PC-3 (cell line): ENCODE data around the gene GMPR. TPM values are rescaled to one million over a fixed set of nuclear protein-coding genes. Genes with fewer than 3 reads are reported as not detected.

Experiments
- ATAC-seq: fragments of 200-7000 bp; cut with Tn5 transposase; 2 replicates; pipeline ENCODE4 v1.9.1; 2020; ENCODE audit warnings: mild to moderate bottlenecking, moderate library complexity
- BruUV-seq: library from RNA; stranded (reverse); fragments of 400-500 nt; replicated peaks from 2 replicates; lab custom pipeline; 2021; lab: Mats Ljungman, UMichigan
- CTCF ChIA-PET: fragments of 300-600 bp; sonication (Branson Sonifier 250); formaldehyde crosslinking; loops from one replicate; lab custom pipeline; 2022; ENCODE audit warnings: antibody characterized with exemption; lab: Charles Lee
- POLR2A ChIA-PET: fragments of 300-600 bp; sonication (Branson Sonifier 250); formaldehyde crosslinking; loops from one replicate; lab custom pipeline; 2022; ENCODE audit warnings: antibody characterized with exemption; ENCODE audit not compliant: unreplicated experiment; lab: Charles Lee
- DNase-seq: peaks from one replicate; pipeline ENCODE4 v3.0.0-alpha.2; 2015
- H2AFZ ChIP-seq: fragments of 300-600 bp; sonication (generic); 2 replicates; pipeline ENCODE4 v1.6.0; 2016; ENCODE audit warnings: antibody characterized with exemption, low read length
- H3F3A ChIP-seq: fragments of 300-600 bp; sonication (generic); one replicate; pipeline ENCODE4 v1.6.0; 2017; ENCODE audit warnings: antibody characterized with exemption, low read length, control low read depth, mild to moderate bottlenecking; ENCODE audit not compliant: unreplicated experiment
- H3K27ac ChIP-seq: fragments of 300-600 bp; sonication (generic); 2 replicates; pipeline ENCODE4 v1.5.1; 2016; ENCODE audit warnings: mild to moderate bottlenecking, low read length
- H3K27me3 ChIP-seq: fragments of 300-600 bp; sonication (generic); 2 replicates; pipeline ENCODE4 v1.6.1; 2016; ENCODE audit warnings: low read length, mixed read lengths
- H3K36me3 ChIP-seq: fragments of 300-600 bp; sonication (generic); 2 replicates; pipeline ENCODE4 v1.6.1; 2016; ENCODE audit warnings: low read depth, mixed run types, low read length, mixed read lengths
- H3K4me1 ChIP-seq: fragments of 300-600 bp; sonication (generic); 2 replicates; pipeline ENCODE4 v1.5.1; 2016; ENCODE audit warnings: low read length; ENCODE audit not compliant: insufficient read depth
- H3K4me2 ChIP-seq: fragments of 300-600 bp; sonication (generic); 2 replicates; pipeline ENCODE4 v1.6.0; 2016; ENCODE audit warnings: low read length
- H3K4me3 ChIP-seq: fragments of 300-600 bp; sonication (generic); 2 replicates; pipeline ENCODE4 v1.5.1; 2016; ENCODE audit warnings: mild to moderate bottlenecking, low read length, mixed read lengths
- H3K79me2 ChIP-seq: fragments of 300-600 bp; sonication (generic); 2 replicates; pipeline ENCODE4 v1.6.1; 2017; ENCODE audit warnings: low read length, mixed read lengths
- H3K9ac ChIP-seq: fragments of 300-600 bp; sonication (generic); 2 replicates; pipeline ENCODE4 v1.6.0; 2016; ENCODE audit warnings: mild to moderate bottlenecking, low read length
- H3K9me2 ChIP-seq: fragments of 300-600 bp; sonication (generic); replicated peaks from 2 replicates; pipeline ENCODE4 v1.6.1; 2016; ENCODE audit warnings: mixed run types, low read length, mixed read lengths
- H3K9me3 ChIP-seq: fragments of 300-600 bp; sonication (generic); 2 replicates; pipeline ENCODE4 v1.6.1; 2016; ENCODE audit warnings: low read length, mixed read lengths
- H4K20me1 ChIP-seq: fragments of 300-600 bp; sonication (generic); 2 replicates; pipeline ENCODE4 v1.6.1; 2016; ENCODE audit warnings: low read length, mixed read lengths
- EZH2 ChIP-seq: fragments of 300-600 bp; sonication (generic); IDR thresholded peaks from one replicate; pipeline ENCODE4 v1.6.1; 2017; ENCODE audit warnings: antibody characterized with exemption, mild to moderate bottlenecking, low read length; ENCODE audit not compliant: unreplicated experiment
- EZH2phosphoT487 ChIP-seq: fragments of 300-600 bp; sonication (generic); IDR thresholded peaks from 2 replicates; pipeline ENCODE4 v1.6.1; 2018; ENCODE audit warnings: mild to moderate bottlenecking, antibody characterized with exemption, low read length, borderline replicate concordance
- intact Hi-C: fragments of 100-400 bp; cut with micrococcal nuclease; formaldehyde crosslinking; loops from 2 replicates; pipeline ENCODE4 v1.9.0; 2023
- total RNA-seq: library from RNA; depleted of rRNA; stranded (reverse); fragments of >200 nt; gene quantifications from 2 replicates; pipeline ENCODE4 v1.2.3, GENCODE V29; 2014
- TF ChIP-seq, protein P1 (sequence below): fragments of 300-600 bp; sonication (generic); conservative IDR thresholded peaks from 2 replicates; pipeline ENCODE4 v1.5.1; 2017; ENCODE audit warnings: antibody characterized with exemption, low read depth, mild to moderate bottlenecking, low read length

The GMPR gene
- total RNA-seq, 1 experiment from 2014 or later: 5.8 TPM

DNA sequence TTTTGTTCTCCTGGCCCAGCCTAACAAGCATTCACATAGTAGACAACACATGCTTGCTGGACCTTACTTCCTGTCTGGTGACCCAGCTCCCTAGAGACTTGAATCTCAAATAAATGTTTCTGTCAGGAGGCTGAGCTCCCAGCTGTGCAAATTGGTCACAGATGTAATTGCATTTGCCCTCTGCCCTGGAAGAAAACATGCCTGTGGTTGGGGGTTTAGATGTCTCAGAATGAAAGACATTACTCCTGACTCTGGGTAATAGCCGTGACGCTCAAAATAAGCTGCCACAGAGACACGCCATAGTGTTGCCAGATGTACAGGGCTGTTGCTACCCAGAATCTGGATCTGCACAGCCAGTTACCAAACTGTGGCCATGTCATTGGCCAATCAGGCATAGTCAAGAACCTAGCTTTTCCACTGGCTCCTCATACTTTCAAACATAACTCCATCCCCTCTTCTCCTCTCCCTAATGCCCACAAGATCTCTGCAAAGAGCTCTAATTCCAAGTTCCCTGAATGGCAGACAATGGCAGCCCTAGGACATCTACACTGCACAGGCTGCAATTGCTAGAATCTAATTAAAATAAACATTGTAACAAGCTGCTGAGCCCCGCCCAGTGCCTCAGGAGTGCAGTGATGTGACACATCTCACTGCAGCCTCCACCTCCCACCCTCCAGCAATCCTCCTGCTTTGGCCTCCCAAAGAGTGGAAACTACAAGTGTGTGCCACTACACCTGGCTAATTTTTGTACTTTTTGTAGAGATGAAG is 32.8 kb upstream of the GMPR start:
- Histone ChIP-seq H3K79me2 (no peaks in the 10 kb centered on the region), H3K4me2 (no peak overlapping the region), H3K27me3 (peaks cover 5% of the 10 kb centered on the region), H3K36me3 (no peaks in the 10 kb centered on the region), H3K4me1 (0 out of 2 replicates have a peak, but pooled peaks cover 4% of the 10 kb centered on the region), H3K4me3 (no peak overlapping the region), H3K27ac (no peak overlapping the region), H4K20me1 (no peaks in the 10 kb centered on the region), H3K9me2 (no peaks in the 10 kb centered on the region), H3K9ac (no peak overlapping the region), H3F3A (no peaks in the 10 kb centered on the region), H3K9me3 (no peaks in the 10 kb centered on the region), H2AFZ (no peak overlapping the region)
- TF ChIP-seq EZH2: no peak
- TF ChIP-seq, protein P1, sequence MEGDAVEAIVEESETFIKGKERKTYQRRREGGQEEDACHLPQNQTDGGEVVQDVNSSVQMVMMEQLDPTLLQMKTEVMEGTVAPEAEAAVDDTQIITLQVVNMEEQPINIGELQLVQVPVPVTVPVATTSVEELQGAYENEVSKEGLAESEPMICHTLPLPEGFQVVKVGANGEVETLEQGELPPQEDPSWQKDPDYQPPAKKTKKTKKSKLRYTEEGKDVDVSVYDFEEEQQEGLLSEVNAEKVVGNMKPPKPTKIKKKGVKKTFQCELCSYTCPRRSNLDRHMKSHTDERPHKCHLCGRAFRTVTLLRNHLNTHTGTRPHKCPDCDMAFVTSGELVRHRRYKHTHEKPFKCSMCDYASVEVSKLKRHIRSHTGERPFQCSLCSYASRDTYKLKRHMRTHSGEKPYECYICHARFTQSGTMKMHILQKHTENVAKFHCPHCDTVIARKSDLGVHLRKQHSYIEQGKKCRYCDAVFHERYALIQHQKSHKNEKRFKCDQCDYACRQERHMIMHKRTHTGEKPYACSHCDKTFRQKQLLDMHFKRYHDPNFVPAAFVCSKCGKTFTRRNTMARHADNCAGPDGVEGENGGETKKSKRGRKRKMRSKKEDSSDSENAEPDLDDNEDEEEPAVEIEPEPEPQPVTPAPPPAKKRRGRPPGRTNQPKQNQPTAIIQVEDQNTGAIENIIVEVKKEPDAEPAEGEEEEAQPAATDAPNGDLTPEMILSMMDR: no peak
- TF ChIP-seq EZH2phosphoT487: no peak
- no TSS peak for BruUV-seq
- ATAC-seq: no peak
- ChIA-PET CTCF (interaction anchor here (0.7 to 0.9 kb wide), 2 partner anchors 430 to 514 kb away, joined by 3 to 4 read pairs; no protein-coding TSS in a partner anchor), POLR2A (no interaction called here)
- no peak for DNase-seq
- intact Hi-C loops: loop anchor here (1.0 kb wide), 1 partner anchor 514 kb away; no protein-coding TSS in a partner anchor

DNA sequence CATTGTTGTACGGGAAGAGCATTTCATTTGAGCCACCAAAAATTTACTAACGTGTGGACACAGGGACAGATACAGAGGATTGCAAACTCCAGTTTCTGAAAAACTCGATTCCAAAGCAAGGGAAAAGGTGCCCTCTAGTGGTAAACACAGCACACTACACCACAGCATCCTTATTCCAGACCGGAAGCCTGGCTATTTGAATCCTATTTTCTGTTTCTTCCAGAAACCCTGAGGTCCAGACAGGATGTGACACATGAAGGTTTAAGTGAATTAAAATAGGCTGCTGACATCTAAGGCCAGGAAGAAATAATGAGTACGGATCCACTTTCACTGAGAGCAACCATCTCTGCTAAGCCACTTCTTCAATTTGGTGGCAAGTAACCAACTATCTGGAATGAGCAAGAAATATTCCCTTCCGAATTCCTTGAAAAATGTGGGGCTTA is 31.8 kb upstream of the GMPR start:
- DNase-seq (peak; percentile 87), ATAC-seq (peak; percentile 73)
- H4K20me1 ChIP-seq: no peaks in the 10 kb centered on the region
- no peaks in the 10 kb centered on the region for H3K36me3 ChIP-seq
- H3K9ac ChIP-seq: no peak overlapping the region
- H3K9me3 ChIP-seq: no peaks in the 10 kb centered on the region
- intact Hi-C loops: loop anchor here (1.0 kb wide), 1 partner anchor 515 kb away; no protein-coding TSS in a partner anchor
- H3K4me1 ChIP-seq: 0 out of 2 replicates have a peak, but pooled peaks cover 4% of the 10 kb centered on the region
- CTCF ChIA-PET: interaction anchor here (0.7 kb wide), 1 partner anchor 431 kb away, joined by 3 read pairs; no protein-coding TSS in a partner anchor
- no peak overlapping the region for H3K27ac ChIP-seq
- H3F3A ChIP-seq: no peaks in the 10 kb centered on the region
- TF ChIP-seq EZH2phosphoT487 (no peak), EZH2 (no peak)
- TF ChIP-seq, protein P1: peak; percentile 97
- H3K4me2 ChIP-seq: peak overlapping the region; percentile 23; the same call in 1 of the 2 replicates
- POLR2A ChIA-PET: no interaction called here
- BruUV-seq: no TSS peak
- H2AFZ ChIP-seq: no peak overlapping the region
- H3K9me2 ChIP-seq: no peaks in the 10 kb centered on the region
- no peaks in the 10 kb centered on the region for H3K27me3 ChIP-seq
- no peaks in the 10 kb centered on the region for H3K79me2 ChIP-seq
- H3K4me3 ChIP-seq: no peak overlapping the region

DNA sequence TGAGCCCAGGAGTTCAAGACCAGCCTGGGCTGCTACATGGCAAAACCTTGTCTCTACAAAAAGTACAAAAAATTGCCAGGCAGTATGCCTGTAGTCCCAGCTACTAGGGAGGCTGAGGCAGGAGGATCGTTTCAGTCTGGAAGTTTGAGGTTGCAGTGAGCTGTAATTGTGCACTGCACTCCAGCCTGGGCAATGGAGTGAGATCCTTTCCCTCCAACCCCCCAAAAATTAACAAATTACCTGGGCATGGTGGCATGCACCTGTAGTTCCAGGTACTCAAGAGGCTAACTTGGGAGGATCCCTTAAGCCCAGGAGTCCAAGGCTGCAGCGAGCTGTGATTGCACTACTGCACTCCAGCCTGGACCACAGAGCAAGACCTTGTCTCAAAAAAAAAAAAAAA is 29.4 kb upstream of the GMPR start:
- Histone ChIP-seq H3K4me2 (no peak overlapping the region), H3K4me3 (no peak overlapping the region), H3K27ac (no peak overlapping the region), H3K9me2 (no peaks in the 10 kb centered on the region), H3K79me2 (no peaks in the 10 kb centered on the region), H4K20me1 (no peaks in the 10 kb centered on the region), H2AFZ (no peak overlapping the region), H3K27me3 (no peaks in the 10 kb centered on the region), H3K36me3 (no peaks in the 10 kb centered on the region), H3F3A (no peaks in the 10 kb centered on the region), H3K4me1 (0 out of 2 replicates have a peak, but pooled peaks cover 4% of the 10 kb centered on the region), H3K9me3 (no peaks in the 10 kb centered on the region), H3K9ac (no peak overlapping the region)
- ChIA-PET CTCF (no interaction called here), POLR2A (no interaction called here)
- TF ChIP-seq, protein P1: no peak
- TF ChIP-seq EZH2 (no peak), EZH2phosphoT487 (no peak)
- no TSS peak for BruUV-seq
- ATAC-seq (no peak), DNase-seq (no peak)
- intact Hi-C loops: no loop called here
